ENCODE data around the gene CDH22.

GRCh38 chr20:46302106-46302505 lies 6.2 kb downstream of the CDH22 start:
- TF ChIP-seq, protein P1, sequence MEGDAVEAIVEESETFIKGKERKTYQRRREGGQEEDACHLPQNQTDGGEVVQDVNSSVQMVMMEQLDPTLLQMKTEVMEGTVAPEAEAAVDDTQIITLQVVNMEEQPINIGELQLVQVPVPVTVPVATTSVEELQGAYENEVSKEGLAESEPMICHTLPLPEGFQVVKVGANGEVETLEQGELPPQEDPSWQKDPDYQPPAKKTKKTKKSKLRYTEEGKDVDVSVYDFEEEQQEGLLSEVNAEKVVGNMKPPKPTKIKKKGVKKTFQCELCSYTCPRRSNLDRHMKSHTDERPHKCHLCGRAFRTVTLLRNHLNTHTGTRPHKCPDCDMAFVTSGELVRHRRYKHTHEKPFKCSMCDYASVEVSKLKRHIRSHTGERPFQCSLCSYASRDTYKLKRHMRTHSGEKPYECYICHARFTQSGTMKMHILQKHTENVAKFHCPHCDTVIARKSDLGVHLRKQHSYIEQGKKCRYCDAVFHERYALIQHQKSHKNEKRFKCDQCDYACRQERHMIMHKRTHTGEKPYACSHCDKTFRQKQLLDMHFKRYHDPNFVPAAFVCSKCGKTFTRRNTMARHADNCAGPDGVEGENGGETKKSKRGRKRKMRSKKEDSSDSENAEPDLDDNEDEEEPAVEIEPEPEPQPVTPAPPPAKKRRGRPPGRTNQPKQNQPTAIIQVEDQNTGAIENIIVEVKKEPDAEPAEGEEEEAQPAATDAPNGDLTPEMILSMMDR (conservative IDR thresholded peaks at IDR 0.05 in 1 of 2, IDR thresholded peaks at IDR 0.05 in 1 of 2; ENCODE audit: extremely low read depth in 1 of 2, insufficient read depth in 1 of 2, low read depth in 1 of 2, low read length in 2 of 2): no peak
- TF ChIP-seq EZH2 (IDR thresholded peaks at IDR 0.05; ENCODE audit: borderline replicate concordance, low read length): no peak

All from mammary epithelial cell (primary cell).